DMS53 treated with DMSO at 0.1 percent for 48 hours (cell line): ENCODE measurements around the gene TK2.
A peak's percentile ranks its signal among the peaks of the same experiment; 100 is the strongest.
"Not testable (repeated sequence)": the region's sequence is repeated elsewhere in the genome, so short reads cannot be mapped to it uniquely, and the experiment has no call there.

Experiments
- DNase-seq: peaks from one replicate; lab custom pipeline; 2025; ENCODE audit not compliant: unreplicated experiment; lab: John Stamatoyannopoulos, UW

The TK2 gene

GRCh38 chr16:66549284-66550131 is at the start of gene TK2:
Gene TK2 (minus strand): TSS chr16:66550122. CDS start chr16:66550061, 61 bp downstream.
- DNase-seq = peak; percentile 16

GRCh38 chr16:66598111-66598510 is 48.2 kb upstream of the TK2 start:
- DNase-seq = no peak

DNA sequence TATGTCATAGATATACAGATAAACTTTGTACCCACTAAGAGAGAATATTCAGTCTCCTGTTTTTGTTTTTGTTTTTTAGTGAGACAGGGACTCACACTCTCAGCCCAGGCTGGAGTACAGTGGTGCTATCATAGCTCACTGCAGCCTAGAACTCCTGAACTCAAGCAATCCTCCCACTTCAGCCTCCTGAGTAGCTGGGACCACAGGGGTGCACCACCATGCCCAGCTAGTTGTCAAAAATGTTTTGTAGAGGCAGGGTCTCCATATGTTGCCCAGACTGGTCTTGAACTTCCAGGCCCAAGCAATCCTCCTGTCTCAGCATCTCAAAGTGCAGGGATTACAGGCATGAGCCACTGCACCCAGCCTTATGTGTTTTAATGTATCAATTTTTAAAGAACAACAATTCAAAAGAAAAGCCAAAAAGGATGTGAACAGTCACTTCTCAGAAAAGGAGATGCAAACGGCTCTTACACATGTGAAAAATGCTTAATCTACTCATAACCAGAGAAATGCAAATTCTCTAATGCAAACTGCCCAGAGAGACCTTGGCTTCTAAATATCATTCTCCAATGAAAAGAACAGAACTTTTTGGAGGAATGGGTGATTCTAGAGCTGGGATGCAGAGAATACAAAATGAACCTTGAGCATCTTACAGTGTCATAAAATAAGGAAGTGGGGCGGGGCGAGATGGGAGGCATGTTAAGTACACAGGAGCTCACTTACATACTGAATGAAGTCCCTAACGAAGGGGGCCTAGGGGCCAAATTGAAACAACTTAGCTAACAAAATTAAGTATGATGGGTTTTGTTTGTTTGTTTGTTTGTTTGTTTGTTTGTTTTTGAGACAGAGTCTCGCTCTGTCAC is 47.3 kb upstream of the TK2 start:
- DNase-seq = no peak

- not testable (repeated sequence) for DNase-seq
Measured at GRCh38 chr16:66596559-66596958, 46.6 kb upstream of the TK2 start.

GRCh38 chr16:66594739-66595138 is 44.8 kb upstream of the TK2 start:
- DNase-seq = no peak

DNA sequence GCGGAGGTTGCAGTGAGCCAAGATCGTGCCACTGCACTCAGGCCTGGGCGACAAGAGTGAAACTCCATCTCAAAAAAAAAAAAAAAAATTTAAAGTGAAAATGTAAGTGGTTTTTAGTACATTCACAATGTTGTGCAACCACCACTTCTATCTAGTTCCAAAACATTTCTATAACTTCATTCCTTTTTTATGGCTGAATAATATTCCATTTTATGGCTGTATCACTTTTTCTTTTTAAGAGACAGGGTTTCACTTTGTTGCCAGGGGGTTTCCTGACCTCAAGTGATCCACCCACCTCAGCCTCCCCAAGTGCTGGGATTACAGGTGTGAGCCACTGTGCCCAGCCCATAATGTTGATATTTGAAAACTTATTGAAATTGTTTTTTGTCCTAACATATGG is 42.9 kb upstream of the TK2 start:
- no peak for DNase-seq

GRCh38 chr16:66592241-66592640 is 42.3 kb upstream of the TK2 start:
- DNase-seq = no peak

GRCh38 chr16:66591018-66591417 is 41.1 kb upstream of the TK2 start:
- DNase-seq = no peak

DNA sequence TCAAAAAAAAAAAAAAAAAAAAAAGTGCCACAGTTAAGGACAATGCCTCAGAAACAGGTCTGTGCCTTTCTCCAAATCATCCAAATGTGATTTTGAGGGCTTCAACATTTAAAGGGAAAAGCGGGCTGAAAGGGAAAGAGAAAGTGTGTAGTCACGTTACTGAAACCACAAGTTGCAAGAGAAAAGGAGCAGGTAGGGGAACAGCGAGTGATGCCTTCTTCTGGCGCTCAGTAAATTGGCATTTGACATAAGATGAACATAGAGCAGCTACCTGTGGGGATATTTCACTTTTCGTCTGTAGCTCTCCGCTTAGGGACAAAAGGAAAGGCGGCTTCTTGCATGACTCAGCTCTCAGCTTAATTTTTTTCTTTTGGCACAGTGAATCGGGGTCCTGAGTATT is 40.4 kb upstream of the TK2 start:
- DNase-seq = no peak

GRCh38 chr16:66588981-66589713 is 39.2 kb upstream of the TK2 start:
- no peak for DNase-seq

DNA sequence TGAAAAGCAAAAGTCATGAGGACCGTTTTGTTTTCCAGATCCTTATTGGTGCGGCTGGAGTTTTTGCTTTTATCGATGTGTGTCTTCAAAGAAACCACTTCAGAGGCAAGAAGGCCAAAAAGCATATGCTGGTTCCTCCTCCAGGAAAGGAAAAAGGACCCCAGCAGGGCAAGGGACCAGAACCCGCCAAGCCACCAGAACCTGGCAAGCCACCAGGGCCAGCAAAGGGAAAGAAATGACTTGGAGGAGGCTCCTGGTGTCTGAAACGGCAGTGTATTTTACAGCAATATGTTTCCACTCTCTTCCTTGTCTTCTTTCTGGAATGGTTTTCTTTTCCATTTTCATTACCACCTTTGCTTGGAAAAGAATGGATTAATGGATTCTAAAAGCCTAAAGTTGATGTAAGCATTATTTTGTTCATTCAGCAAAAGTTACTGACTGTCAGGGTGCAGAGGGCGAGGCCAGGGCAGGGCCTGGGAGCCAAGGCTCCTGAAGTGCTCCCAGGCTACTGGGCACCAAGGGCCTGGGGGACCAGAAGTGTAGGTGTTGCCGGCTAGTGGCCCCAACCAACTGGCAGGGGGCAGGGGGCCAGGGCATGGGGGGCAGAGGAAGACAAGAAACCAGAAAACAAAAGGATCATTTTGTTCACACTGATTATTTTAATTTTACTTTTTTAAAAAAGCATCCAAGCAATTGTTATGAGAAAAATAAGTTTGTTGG is 38.1 kb upstream of the TK2 start:
- DNase-seq = no peak

GRCh38 chr16:66585481-66586239 is 35.7 kb upstream of the TK2 start:
- no peak for DNase-seq

DNA sequence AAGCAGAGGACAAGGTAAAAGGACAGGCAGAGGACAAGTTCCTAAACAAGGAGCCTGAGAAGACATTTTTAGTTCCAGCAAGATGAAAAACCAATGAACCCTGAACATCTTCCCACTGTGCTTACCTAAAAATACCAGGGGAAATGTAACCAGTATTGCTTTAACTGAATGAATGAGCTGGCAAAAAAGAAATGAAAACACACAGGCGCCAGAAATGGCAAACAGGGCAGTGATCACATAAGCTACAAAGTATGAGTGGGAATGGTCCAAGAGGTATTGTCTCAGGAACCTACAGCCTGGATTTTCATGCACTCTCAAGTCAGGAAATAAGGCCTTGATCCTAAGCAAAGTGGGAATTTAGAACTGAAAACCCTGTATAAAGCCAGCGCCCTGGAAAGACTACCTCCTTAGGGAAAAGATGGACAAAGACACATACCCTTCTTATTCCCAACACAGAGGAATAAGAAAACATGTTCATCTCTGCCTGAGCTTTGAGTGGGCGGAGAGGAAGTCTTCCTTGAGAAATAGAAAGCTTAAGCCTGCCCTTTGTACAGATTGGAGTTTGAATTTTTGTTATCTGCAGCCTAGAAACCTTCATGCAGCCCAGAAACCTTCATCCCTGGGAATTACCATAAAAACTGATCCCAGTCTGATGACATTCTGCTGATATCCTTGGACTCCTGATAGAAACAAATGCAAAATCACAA is 31.5 kb upstream of the TK2 start:
- no peak for DNase-seq

- DNase-seq = no peak
Measured at GRCh38 chr16:66580605-66581209, 30.8 kb upstream of the TK2 start.

DNA sequence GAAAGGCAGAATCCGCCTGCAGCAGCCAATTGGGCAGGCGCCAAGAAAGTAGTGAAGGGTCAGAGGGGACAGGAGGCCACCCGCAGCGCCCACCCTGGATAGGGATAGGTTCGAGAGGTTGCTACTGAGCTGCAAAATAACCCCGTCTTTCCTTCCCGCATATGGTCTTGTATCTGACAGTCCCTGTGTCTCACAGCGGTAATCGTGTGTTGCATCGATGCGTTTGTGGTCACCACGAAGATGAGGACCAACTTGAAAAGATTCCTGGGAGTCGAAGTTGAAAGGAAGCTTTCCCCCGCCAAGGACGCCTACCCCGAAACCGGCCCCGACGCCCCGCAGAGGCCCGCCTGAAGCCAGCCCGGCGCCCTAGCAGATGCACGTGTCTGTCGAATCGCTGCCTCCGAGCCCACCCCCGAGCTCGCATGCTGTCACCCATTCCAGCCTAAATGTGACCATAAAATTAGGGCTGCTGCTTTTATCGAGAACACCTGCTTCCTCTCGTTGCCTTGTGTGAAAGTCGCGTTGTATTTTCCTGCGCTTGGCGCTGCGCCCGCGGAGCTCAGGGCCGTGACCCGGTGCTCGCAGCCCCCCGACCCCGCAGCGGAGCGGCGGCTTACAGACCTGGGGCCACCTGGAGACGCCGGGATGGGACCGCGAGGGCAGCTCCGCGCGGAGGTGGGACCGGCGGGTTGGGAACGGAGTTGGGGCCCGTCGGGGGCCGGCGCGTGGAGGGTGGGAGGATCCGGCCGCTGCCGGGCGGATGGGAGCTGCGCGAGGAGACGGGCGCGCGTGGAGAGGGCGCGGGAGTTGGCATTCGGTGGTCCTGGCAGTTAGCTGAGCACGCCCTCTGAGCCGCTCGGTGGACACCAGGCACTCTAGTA is 29.0 kb upstream of the TK2 start, which contains the start of gene CMTM2:
TSS of gene CMTM2 (plus strand) at position 813 of the 881 bp plus-strand sequence. CDS start 145 bp downstream, outside the sequence.
- no peak for DNase-seq

- no peak for DNase-seq
Measured at GRCh38 chr16:66576296-66576695, 26.4 kb upstream of the TK2 start.

DNA sequence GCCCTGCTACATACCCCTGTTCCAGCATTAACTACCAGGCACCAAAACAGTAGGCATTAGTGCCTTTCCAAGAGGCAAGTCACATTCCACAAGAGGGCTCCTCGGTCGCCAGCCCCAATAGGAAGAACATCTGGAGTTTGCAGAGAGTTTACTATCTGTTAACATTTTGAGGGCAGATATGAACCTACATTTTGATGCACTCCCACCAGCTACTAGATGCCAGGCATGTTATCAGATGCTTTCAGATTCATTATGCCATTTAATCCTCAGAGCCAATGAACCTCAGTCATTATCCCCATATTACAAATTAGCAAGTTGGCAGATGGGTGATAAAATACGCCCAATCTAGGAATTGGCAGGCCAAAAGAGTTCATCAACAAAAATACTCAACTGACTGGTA is 25.1 kb upstream of the TK2 start:
- DNase-seq = no peak

GRCh38 chr16:66574531-66574930 is 24.6 kb upstream of the TK2 start:
- no peak for DNase-seq
